Stimulated activated CD4-positive, alpha-beta T cell treated with anti-CD3 and anti-CD28 coated beads, Interleukin-4, amount 100 ng/mL, for 1 hour (primary cell): ENCODE data around the gene RNASE12.
"Not testable (repeated sequence)": the region's sequence is repeated elsewhere in the genome, so short reads cannot be mapped to it uniquely, and the experiment has no call there.

Experiments
- DNase-seq: peaks from one replicate; pipeline ENCODE4 v3.0.0-alpha.2; 2020

Gene RNASE12

GRCh38 chr14:20613094-20614037, 22.2 kb upstream of the RNASE12 start:
- peak; percentile 81 for DNase-seq

GRCh38 chr14:20612403-20612802, 21.2 kb upstream of the RNASE12 start:
- no peak for DNase-seq

GRCh38 chr14:20611277-20611676, 20.1 kb upstream of the RNASE12 start:
- no peak for DNase-seq

GRCh38 chr14:20610002-20610765, 19.0 kb upstream of the RNASE12 start:
- peak; percentile 72 for DNase-seq

GRCh38 chr14:20609215-20610001, 18.2 kb upstream of the RNASE12 start:
- DNase-seq: peak; percentile 39

- no peak for DNase-seq
Observed at GRCh38 chr14:20608383-20609110, 17.4 kb upstream of the RNASE12 start.

- DNase-seq: no peak
Observed at GRCh38 chr14:20607617-20608016, 16.4 kb upstream of the RNASE12 start.

GRCh38 chr14:20606902-20607242, 15.7 kb upstream of the RNASE12 start:
- no peak for DNase-seq

- DNase-seq: no peak
Observed at GRCh38 chr14:20606190-20606901, 15.2 kb upstream of the RNASE12 start.

- DNase-seq: no peak
Observed at GRCh38 chr14:20603813-20604690, 12.9 kb upstream of the RNASE12 start.

GRCh38 chr14:20602583-20602982, 11.4 kb upstream of the RNASE12 start:
- no peak for DNase-seq

- DNase-seq: no peak
Observed at GRCh38 chr14:20601522-20601921, 10.3 kb upstream of the RNASE12 start.

GRCh38 chr14:20597108-20597507, 5.9 kb upstream of the RNASE12 start:
- no peak for DNase-seq

- not testable (repeated sequence) for DNase-seq
Observed at GRCh38 chr14:20595726-20596125, 4.5 kb upstream of the RNASE12 start.

GRCh38 chr14:20592574-20592973, 1.4 kb upstream of the RNASE12 start:
- DNase-seq: no peak

- no peak for DNase-seq
Observed at GRCh38 chr14:20587489-20588154, 3.6 kb downstream of the RNASE12 start, which contains the start of gene RNASE11. RNASE11 (minus strand) TSS chr14:20588001.

GRCh38 chr14:20583908-20584307, 7.3 kb downstream of the RNASE12 start:
- no peak for DNase-seq

GRCh38 chr14:20583142-20583541, 8.0 kb downstream of the RNASE12 start:
- no peak for DNase-seq

- DNase-seq: no peak
Observed at GRCh38 chr14:20580242-20580641, 10.9 kb downstream of the RNASE12 start.
